ENCODE data around the gene FAAP20. TPM values are rescaled to one million over a fixed set of nuclear protein-coding genes. Genes with fewer than 3 reads are reported as not detected.

Gene FAAP20
- total and polyA plus RNA-seq, 9 of the 15 experiments (the other 6 are each of a cell fraction or from before 2014, with no cell fraction given) = 0.58 to 143 (median 9.9) TPM

DNA sequence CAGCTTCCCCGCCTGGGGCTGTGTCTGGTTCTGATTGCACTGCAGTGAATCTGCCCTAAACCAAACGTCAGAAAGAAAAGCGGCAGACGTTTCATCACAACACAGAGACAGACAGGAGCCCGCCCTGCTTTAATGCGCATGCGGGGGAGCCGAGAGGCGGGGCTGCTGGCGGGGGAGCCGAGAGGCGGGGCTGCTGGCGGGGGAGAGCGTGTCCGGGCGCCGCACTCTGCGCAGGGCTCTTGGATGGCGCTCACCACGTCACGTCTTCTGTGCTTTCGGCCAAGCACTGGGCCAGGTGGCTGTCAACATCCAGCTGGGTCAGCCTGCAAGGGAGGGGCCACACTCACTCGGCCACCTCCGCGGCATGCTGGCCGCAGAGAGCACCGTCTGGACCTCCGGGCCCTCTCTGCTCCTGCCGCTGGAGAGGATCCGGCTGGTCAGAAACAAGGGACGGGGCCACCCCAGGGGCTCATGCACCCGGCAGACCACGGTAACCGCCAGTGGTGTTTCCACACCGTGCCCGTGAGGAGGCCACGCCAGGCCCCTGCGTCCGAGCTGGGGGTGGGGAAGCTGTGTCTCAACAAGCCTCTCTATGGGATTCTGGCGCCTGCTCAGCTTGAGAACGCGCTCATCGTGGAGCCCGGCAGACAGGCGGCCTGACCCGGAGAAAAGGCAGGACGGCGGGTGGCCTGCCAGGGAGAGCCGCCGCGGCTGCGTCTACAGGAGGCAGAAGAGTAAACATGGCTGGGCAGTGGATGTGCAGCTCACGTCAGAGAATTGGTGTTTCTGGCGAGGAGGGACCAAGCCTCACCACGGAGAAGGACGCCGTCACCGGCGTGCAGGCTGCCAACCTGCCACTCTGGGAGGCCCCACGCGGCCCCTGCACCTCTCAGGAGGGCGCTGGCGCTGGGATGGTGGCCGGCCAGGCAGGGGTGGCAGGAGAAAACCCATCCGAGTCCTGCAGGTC lies 4.8 kb downstream of the FAAP20 start (continued):
- TF ChIP-seq, protein P1, sequence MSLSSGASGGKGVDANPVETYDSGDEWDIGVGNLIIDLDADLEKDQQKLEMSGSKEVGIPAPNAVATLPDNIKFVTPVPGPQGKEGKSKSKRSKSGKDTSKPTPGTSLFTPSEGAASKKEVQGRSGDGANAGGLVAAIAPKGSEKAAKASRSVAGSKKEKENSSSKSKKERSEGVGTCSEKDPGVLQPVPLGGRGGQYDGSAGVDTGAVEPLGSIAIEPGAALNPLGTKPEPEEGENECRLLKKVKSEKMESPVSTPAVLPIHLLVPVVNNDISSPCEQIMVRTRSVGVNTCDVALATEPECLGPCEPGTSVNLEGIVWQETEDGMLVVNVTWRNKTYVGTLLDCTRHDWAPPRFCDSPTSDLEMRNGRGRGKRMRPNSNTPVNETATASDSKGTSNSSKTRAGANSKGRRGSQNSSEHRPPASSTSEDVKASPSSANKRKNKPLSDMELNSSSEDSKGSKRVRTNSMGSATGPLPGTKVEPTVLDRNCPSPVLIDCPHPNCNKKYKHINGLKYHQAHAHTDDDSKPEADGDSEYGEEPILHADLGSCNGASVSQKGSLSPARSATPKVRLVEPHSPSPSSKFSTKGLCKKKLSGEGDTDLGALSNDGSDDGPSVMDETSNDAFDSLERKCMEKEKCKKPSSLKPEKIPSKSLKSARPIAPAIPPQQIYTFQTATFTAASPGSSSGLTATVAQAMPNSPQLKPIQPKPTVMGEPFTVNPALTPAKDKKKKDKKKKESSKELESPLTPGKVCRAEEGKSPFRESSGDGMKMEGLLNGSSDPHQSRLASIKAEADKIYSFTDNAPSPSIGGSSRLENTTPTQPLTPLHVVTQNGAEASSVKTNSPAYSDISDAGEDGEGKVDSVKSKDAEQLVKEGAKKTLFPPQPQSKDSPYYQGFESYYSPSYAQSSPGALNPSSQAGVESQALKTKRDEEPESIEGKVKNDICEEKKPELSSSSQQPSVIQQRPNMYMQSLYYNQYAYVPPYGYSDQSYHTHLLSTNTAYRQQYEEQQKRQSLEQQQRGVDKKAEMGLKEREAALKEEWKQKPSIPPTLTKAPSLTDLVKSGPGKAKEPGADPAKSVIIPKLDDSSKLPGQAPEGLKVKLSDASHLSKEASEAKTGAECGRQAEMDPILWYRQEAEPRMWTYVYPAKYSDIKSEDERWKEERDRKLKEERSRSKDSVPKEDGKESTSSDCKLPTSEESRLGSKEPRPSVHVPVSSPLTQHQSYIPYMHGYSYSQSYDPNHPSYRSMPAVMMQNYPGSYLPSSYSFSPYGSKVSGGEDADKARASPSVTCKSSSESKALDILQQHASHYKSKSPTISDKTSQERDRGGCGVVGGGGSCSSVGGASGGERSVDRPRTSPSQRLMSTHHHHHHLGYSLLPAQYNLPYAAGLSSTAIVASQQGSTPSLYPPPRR (CRISPR knock-in tag; IDR thresholded peaks at IDR 0.05; ENCODE audit: borderline replicate concordance) = no peak
- no peak for TF ChIP-seq ZNF445 (CRISPR knock-in tag; IDR thresholded peaks at IDR 0.05; ENCODE audit: low read depth)
- no peak for TF ChIP-seq KLF10 (CRISPR knock-in tag; IDR thresholded peaks at IDR 0.05)
- TF ChIP-seq ZNF57 (CRISPR knock-in tag; IDR thresholded peaks at IDR 0.05) = no peak
- no peak for TF ChIP-seq CHCHD3 (CRISPR knock-in tag; IDR thresholded peaks at IDR 0.05)
- TF ChIP-seq, protein P2, sequence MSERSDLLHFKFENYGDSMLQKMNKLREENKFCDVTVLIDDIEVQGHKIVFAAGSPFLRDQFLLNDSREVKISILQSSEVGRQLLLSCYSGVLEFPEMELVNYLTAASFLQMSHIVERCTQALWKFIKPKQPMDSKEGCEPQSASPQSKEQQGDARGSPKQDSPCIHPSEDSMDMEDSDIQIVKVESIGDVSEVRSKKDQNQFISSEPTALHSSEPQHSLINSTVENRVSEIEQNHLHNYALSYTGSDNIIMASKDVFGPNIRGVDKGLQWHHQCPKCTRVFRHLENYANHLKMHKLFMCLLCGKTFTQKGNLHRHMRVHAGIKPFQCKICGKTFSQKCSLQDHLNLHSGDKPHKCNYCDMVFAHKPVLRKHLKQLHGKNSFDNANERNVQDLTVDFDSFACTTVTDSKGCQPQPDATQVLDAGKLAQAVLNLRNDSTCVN (CRISPR knock-in tag; IDR thresholded peaks at IDR 0.05) = no peak
- TF ChIP-seq RUNX1 (IDR thresholded peaks at IDR 0.05; ENCODE audit: low read depth) = no peak
- no peak for TF ChIP-seq SNRNP70 (optimal IDR thresholded peaks at IDR 0.05; ENCODE audit: low read depth, low read length)
- no peak for TF ChIP-seq GATA2 (CRISPR knock-in tag; IDR thresholded peaks at IDR 0.05)
- no peak for TF ChIP-seq CCAR2 (IDR thresholded peaks at IDR 0.05; ENCODE audit: low read depth, low read length)
- no peak for TF ChIP-seq ZNF133 (CRISPR knock-in tag; IDR thresholded peaks at IDR 0.05)
- TF ChIP-seq STAT5A (IDR thresholded peaks at IDR 0.05; ENCODE audit: borderline replicate concordance, low read length) = no peak
- TF ChIP-seq TGIF2 (CRISPR knock-in tag; IDR thresholded peaks at IDR 0.05) = peak; percentile 100
- TF ChIP-seq MCM3 (IDR thresholded peaks at IDR 0.05) = no peak
- TF ChIP-seq RBM22 (IDR thresholded peaks at IDR 0.05; ENCODE audit: low read depth, low read length, poor library complexity, severe bottlenecking) = no peak
- TF ChIP-seq HMGN3 (IDR thresholded peaks at IDR 0.05; ENCODE audit: borderline replicate concordance, extremely low read depth, insufficient read length, low read depth, low read length) = peak; percentile 70
- TF ChIP-seq, protein P3, sequence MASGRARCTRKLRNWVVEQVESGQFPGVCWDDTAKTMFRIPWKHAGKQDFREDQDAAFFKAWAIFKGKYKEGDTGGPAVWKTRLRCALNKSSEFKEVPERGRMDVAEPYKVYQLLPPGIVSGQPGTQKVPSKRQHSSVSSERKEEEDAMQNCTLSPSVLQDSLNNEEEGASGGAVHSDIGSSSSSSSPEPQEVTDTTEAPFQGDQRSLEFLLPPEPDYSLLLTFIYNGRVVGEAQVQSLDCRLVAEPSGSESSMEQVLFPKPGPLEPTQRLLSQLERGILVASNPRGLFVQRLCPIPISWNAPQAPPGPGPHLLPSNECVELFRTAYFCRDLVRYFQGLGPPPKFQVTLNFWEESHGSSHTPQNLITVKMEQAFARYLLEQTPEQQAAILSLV (tag; IDR thresholded peaks at IDR 0.05) = no peak
- no peak for TF ChIP-seq BDP1 (IDR thresholded peaks at IDR 0.05; ENCODE audit: insufficient read depth, insufficient read length)
- TF ChIP-seq MYNN (IDR thresholded peaks at IDR 0.05) = peak; percentile 91
- TF ChIP-seq MYNN (CRISPR knock-in tag; IDR thresholded peaks at IDR 0.05) = no peak
- TF ChIP-seq, protein P4, sequence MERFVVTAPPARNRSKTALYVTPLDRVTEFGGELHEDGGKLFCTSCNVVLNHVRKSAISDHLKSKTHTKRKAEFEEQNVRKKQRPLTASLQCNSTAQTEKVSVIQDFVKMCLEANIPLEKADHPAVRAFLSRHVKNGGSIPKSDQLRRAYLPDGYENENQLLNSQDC (CRISPR knock-in tag; IDR thresholded peaks at IDR 0.05) = no peak
- peak; percentile 73 to 84; a peak in 3 of 4 replicates for TF ChIP-seq FOXK2 (conservative IDR thresholded peaks at IDR 0.05 in 1 of 2, IDR thresholded peaks at IDR 0.05 in 1 of 2; ENCODE audit: low read depth in 2 of 2)
